ENCODE results near the gene ETV5. TPM values are rescaled to one million over a fixed set of nuclear protein-coding genes. Genes with fewer than 3 reads are reported as not detected.

The ETV5 gene
- total and polyA plus RNA-seq, 10 of the 15 experiments (the other 5 are each of a cell fraction or from before 2014, with no cell fraction given): 5.0 to 18.4 (median 7.4) TPM

- Histone ChIP-seq H3K9ac (ENCODE audit: control insufficient read depth, insufficient read depth, low read length) (no peak overlapping the region), H3K4me2 (ENCODE audit: control insufficient read depth, insufficient read depth) (no peak overlapping the region), H3K9me3 (replicated peaks; ENCODE audit: control insufficient read depth, insufficient read depth, low read length) (no peaks in the 10 kb centered on the region), H4K20me1 (ENCODE audit: control insufficient read depth, insufficient read depth) (no peaks in the 10 kb centered on the region; the same call in 1 of the 2 replicates), H3K36me3 (ENCODE audit: control insufficient read depth in 2 of 2, insufficient read depth in 2 of 2, low read length in 1 of 2) (no peaks in the 10 kb centered on the region), H3K4me1 (ENCODE audit: control insufficient read depth, insufficient read depth, low read length) (no peaks in the 10 kb centered on the region), H3K27ac (ENCODE audit: control insufficient read depth, insufficient read depth) (no peak overlapping the region), H3K27me3 (replicated peaks in 1 of 2; ENCODE audit: control insufficient read depth in 2 of 2, insufficient read depth in 2 of 2, low read length in 1 of 2) (no peaks in the 10 kb centered on the region; a peak in 1 of 4 replicates), H3K4me3 (no peak overlapping the region), H3K79me2 (ENCODE audit: control insufficient read depth, insufficient read depth, low read length) (no peaks in the 10 kb centered on the region), H2AFZ (ENCODE audit: control insufficient read depth, low read depth, low read length) (no peak overlapping the region)
- FAIRE-seq (no peak), ATAC-seq (no peak), DNase-seq (ENCODE audit: low read depth, low spot score) (no peak)
- 81% methylated on average over 2 of the region's 2 CpGs for WGBS (ENCODE audit: insufficient coverage, insufficient replicate concordance, low lambda C conversion rate, missing lambda C conversion rate)
- SMC1A ChIA-PET (ENCODE audit: uncharacterized antibody, unreplicated experiment): interaction anchor here (2.7 to 4.8 kb wide), 2 partner anchors 14 to 21 kb away, joined by 11 to 30 read pairs; no protein-coding TSS in a partner anchor
- intact Hi-C loops (cut with micrococcal nuclease; ENCODE audit: unreplicated experiment) (no loop called here), in situ Hi-C loops (cut with MboI) (no loop called here)
- CTCF ChIA-PET: interaction anchor here (0.6 kb wide), 1 partner anchor 64 kb away, joined by 3 read pairs; no protein-coding TSS in a partner anchor
- no TSS peak for BruUV-seq (replicated peaks)
- RAD21 ChIA-PET (ENCODE audit: unreplicated experiment): no interaction called here
- POLR2A ChIA-PET: no interaction called here
- TF ChIP-seq CHD2 (IDR thresholded peaks at IDR 0.05; ENCODE audit: borderline replicate concordance, low read depth, low read length) (no peak), NRF1 (conservative IDR thresholded peaks at IDR 0.05; ENCODE audit: low read depth, low read length) (no peak), SMAD1 (IDR thresholded peaks at IDR 0.05; ENCODE audit: low read depth, partially characterized antibody) (no peak), BCL3 (IDR thresholded peaks at IDR 0.05; ENCODE audit: borderline replicate concordance, insufficient read depth, low read depth, low read length, poor library complexity, severe bottlenecking) (no peak), ZNF274 (IDR thresholded peaks at IDR 0.05; ENCODE audit: insufficient read depth, insufficient read length) (no peak), CREB1 (IDR thresholded peaks at IDR 0.05; ENCODE audit: low read depth) (no peak), GATAD2B (conservative IDR thresholded peaks at IDR 0.05; ENCODE audit: low read depth) (no peak), FOS (IDR thresholded peaks at IDR 0.05; ENCODE audit: borderline replicate concordance, extremely low read depth, insufficient read length) (no peak), BACH1 (IDR thresholded peaks at IDR 0.05; ENCODE audit: borderline replicate concordance) (no peak), CEBPZ (IDR thresholded peaks at IDR 0.05; ENCODE audit: low read depth, low read length) (no peak), ZNF622 (IDR thresholded peaks at IDR 0.05) (no peak), PRDM15 (CRISPR knock-in tag; IDR thresholded peaks at IDR 0.05) (no peak)
- TF ChIP-seq, protein P1, sequence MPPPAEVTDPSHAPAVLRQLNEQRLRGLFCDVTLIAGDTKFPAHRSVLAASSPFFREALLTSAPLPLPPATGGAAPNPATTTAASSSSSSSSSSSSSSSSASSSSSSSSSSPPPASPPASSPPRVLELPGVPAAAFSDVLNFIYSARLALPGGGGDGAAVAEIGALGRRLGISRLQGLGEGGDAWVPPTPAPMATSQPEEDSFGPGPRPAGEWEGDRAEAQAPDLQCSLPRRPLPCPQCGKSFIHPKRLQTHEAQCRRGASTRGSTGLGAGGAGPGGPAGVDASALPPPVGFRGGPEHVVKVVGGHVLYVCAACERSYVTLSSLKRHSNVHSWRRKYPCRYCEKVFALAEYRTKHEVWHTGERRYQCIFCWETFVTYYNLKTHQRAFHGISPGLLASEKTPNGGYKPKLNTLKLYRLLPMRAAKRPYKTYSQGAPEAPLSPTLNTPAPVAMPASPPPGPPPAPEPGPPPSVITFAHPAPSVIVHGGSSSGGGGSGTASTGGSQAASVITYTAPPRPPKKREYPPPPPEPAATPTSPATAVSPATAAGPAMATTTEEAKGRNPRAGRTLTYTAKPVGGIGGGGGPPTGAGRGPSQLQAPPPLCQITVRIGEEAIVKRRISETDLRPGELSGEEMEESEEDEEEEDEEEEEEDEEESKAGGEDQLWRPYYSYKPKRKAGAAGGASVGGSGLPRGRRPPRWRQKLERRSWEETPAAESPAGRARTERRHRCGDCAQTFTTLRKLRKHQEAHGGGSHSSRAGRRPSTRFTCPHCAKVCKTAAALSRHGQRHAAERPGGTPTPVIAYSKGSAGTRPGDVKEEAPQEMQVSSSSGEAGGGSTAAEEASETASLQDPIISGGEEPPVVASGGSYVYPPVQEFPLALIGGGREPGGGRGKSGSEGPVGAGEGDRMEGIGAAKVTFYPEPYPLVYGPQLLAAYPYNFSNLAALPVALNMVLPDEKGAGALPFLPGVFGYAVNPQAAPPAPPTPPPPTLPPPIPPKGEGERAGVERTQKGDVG (CRISPR knock-in tag; IDR thresholded peaks at IDR 0.05): no peak
Observed at GRCh38 chr3:186083746-186084145, 25.1 kb downstream of the ETV5 start.

All from GM12878 (cell line).